ENCODE results near the gene ARID5B.
A peak's percentile ranks its signal among the peaks of the same experiment; 100 is the strongest.

Gene ARID5B

DNA sequence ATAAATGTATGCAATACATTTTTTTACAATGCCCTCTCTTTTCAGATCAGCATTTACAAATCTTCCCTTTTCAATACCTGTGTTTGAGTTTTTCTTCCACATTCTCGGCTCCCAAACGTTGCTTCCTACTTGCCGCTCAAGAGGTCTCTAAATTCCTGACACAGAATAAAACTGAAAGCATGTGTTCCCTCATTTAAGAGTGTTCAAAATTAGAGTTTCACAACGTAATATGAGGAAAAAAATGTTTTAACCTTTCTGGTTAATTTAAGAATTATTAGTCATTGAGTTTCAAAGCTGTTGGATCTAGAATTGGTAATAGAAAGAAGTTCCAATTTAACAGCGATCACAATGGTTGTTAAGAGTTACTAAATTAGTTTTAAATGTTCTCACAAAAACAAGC, 100.4 kb downstream of the ARID5B start (continued):
- TF ChIP-seq, protein P1, sequence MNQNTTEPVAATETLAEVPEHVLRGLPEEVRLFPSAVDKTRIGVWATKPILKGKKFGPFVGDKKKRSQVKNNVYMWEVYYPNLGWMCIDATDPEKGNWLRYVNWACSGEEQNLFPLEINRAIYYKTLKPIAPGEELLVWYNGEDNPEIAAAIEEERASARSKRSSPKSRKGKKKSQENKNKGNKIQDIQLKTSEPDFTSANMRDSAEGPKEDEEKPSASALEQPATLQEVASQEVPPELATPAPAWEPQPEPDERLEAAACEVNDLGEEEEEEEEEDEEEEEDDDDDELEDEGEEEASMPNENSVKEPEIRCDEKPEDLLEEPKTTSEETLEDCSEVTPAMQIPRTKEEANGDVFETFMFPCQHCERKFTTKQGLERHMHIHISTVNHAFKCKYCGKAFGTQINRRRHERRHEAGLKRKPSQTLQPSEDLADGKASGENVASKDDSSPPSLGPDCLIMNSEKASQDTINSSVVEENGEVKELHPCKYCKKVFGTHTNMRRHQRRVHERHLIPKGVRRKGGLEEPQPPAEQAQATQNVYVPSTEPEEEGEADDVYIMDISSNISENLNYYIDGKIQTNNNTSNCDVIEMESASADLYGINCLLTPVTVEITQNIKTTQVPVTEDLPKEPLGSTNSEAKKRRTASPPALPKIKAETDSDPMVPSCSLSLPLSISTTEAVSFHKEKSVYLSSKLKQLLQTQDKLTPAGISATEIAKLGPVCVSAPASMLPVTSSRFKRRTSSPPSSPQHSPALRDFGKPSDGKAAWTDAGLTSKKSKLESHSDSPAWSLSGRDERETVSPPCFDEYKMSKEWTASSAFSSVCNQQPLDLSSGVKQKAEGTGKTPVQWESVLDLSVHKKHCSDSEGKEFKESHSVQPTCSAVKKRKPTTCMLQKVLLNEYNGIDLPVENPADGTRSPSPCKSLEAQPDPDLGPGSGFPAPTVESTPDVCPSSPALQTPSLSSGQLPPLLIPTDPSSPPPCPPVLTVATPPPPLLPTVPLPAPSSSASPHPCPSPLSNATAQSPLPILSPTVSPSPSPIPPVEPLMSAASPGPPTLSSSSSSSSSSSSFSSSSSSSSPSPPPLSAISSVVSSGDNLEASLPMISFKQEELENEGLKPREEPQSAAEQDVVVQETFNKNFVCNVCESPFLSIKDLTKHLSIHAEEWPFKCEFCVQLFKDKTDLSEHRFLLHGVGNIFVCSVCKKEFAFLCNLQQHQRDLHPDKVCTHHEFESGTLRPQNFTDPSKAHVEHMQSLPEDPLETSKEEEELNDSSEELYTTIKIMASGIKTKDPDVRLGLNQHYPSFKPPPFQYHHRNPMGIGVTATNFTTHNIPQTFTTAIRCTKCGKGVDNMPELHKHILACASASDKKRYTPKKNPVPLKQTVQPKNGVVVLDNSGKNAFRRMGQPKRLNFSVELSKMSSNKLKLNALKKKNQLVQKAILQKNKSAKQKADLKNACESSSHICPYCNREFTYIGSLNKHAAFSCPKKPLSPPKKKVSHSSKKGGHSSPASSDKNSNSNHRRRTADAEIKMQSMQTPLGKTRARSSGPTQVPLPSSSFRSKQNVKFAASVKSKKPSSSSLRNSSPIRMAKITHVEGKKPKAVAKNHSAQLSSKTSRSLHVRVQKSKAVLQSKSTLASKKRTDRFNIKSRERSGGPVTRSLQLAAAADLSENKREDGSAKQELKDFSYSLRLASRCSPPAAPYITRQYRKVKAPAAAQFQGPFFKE (tag by site-specific recombination; IDR thresholded peaks at IDR 0.05; ENCODE audit: borderline replicate concordance): no peak
- TF ChIP-seq, protein P2, sequence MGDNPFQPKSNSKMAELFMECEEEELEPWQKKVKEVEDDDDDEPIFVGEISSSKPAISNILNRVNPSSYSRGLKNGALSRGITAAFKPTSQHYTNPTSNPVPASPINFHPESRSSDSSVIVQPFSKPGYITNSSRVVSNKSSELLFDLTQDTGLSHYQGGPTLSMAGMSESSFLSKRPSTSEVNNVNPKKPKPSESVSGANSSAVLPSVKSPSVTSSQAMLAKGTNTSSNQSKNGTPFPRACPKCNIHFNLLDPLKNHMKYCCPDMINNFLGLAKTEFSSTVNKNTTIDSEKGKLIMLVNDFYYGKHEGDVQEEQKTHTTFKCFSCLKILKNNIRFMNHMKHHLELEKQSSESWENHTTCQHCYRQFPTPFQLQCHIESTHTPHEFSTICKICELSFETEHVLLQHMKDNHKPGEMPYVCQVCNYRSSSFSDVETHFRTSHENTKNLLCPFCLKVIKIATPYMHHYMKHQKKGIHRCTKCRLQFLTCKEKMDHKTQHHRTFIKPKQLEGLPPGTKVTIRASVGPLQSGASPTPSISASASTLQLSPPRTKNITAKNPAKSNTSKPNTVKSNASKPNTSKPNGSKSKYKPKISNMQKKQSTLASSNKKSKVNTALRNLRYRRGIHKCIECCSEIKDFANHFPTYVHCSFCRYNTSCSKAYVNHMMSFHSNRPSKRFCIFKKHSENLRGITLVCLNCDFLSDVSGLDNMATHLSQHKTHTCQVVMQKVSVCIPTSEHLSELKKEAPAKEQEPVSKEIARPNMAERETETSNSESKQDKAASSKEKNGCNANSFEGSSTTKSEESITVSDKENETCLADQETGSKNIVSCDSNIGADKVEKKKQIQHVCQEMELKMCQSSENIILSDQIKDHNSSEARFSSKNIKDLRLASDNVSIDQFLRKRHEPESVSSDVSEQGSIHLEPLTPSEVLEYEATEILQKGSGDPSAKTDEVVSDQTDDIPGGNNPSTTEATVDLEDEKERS (tag by site-specific recombination; IDR thresholded peaks at IDR 0.05): no peak
- no peak for TF ChIP-seq ZNF174 (tag by site-specific recombination; IDR thresholded peaks at IDR 0.05)
- TF ChIP-seq ZNF202 (tag by site-specific recombination; IDR thresholded peaks at IDR 0.05; ENCODE audit: borderline replicate concordance): no peak
- no peak for TF ChIP-seq OSR2 (tag by site-specific recombination; IDR thresholded peaks at IDR 0.05)
- TF ChIP-seq KLF16 (tag by site-specific recombination; IDR thresholded peaks at IDR 0.05): no peak
- TF ChIP-seq ZNF701 (tag by site-specific recombination; IDR thresholded peaks at IDR 0.05): no peak
- TF ChIP-seq ZNF416 (tag by site-specific recombination; IDR thresholded peaks at IDR 0.05): no peak
- no peak for TF ChIP-seq ZNF112 (tag by site-specific recombination; IDR thresholded peaks at IDR 0.05)
- no peak for TF ChIP-seq ZNF157 (tag by site-specific recombination; IDR thresholded peaks at IDR 0.05)
- no peak for TF ChIP-seq ZNF544 (tag by site-specific recombination; IDR thresholded peaks at IDR 0.05)
- no peak for TF ChIP-seq ZNF114 (tag by site-specific recombination; IDR thresholded peaks at IDR 0.05)
- no peak for TF ChIP-seq ZNF324 (tag by site-specific recombination; IDR thresholded peaks at IDR 0.05)
- no peak for TF ChIP-seq KLF1 (tag by site-specific recombination; IDR thresholded peaks at IDR 0.05)
- TF ChIP-seq ZEB2 (tag by site-specific recombination; IDR thresholded peaks at IDR 0.05): no peak
- no peak for TF ChIP-seq EGR2 (tag by site-specific recombination; IDR thresholded peaks at IDR 0.05; ENCODE audit: low read depth)
- no peak for TF ChIP-seq ZNF654 (tag by site-specific recombination; IDR thresholded peaks at IDR 0.05; ENCODE audit: low read depth)

DNA sequence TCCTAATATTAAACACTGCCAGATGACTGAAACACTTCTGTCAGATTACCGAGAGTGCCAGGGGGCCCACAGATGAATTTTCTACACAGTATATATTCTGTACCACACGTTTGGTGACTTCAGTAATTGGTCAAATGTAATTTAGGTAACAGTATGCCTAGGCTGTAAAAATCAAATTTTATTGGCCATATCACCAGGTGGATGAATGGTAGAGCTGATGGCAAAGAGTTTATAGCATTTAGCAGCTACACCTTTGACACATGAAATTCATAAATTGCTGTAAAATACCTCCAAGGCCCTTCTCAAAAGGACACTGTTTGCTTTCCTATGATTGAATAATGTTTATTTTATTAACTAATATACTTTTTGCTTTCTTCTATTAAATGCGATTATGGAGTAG, 101.3 kb downstream of the ARID5B start:
- Histone ChIP-seq H3K9me3 (ENCODE audit: control insufficient read depth, insufficient read depth, low read depth, low read length) (no peaks in the 10 kb centered on the region), H3K36me3 (ENCODE audit: control insufficient read depth in 2 of 2, insufficient read depth in 1 of 2, low read length in 2 of 2) (peaks cover 0 to 2% of the 10 kb centered on the region in 2 experiments; a peak in 1 of 3 replicates), H3K27ac (ENCODE audit: extremely low read depth, low read depth, low read length) (no peak overlapping the region), H3K4me3 (ENCODE audit: low read depth, low read length) (no peak overlapping the region), H3K4me1 (ENCODE audit: control insufficient read depth, insufficient read depth, low read length) (peaks cover 4% of the 10 kb centered on the region; the same call in 1 of the 2 replicates)
- TF ChIP-seq SCRT1 (tag by site-specific recombination; IDR thresholded peaks at IDR 0.05; ENCODE audit: borderline replicate concordance) (0 out of 2 replicates have a peak, but pooled peaks have one; percentile 11), FEZF1 (tag by site-specific recombination; IDR thresholded peaks at IDR 0.05) (peak; percentile 43), ZNF843 (tag by site-specific recombination; IDR thresholded peaks at IDR 0.05) (peak; percentile 52; the same call in 1 of the 2 replicates)
- TF ChIP-seq, protein P3, sequence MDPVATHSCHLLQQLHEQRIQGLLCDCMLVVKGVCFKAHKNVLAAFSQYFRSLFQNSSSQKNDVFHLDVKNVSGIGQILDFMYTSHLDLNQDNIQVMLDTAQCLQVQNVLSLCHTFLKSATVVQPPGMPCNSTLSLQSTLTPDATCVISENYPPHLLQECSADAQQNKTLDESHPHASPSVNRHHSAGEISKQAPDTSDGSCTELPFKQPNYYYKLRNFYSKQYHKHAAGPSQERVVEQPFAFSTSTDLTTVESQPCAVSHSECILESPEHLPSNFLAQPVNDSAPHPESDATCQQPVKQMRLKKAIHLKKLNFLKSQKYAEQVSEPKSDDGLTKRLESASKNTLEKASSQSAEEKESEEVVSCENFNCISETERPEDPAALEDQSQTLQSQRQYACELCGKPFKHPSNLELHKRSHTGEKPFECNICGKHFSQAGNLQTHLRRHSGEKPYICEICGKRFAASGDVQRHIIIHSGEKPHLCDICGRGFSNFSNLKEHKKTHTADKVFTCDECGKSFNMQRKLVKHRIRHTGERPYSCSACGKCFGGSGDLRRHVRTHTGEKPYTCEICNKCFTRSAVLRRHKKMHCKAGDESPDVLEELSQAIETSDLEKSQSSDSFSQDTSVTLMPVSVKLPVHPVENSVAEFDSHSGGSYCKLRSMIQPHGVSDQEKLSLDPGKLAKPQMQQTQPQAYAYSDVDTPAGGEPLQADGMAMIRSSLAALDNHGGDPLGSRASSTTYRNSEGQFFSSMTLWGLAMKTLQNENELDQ (tag by site-specific recombination; IDR thresholded peaks at IDR 0.05; ENCODE audit: low read depth): no peak
- TF ChIP-seq, protein P4, sequence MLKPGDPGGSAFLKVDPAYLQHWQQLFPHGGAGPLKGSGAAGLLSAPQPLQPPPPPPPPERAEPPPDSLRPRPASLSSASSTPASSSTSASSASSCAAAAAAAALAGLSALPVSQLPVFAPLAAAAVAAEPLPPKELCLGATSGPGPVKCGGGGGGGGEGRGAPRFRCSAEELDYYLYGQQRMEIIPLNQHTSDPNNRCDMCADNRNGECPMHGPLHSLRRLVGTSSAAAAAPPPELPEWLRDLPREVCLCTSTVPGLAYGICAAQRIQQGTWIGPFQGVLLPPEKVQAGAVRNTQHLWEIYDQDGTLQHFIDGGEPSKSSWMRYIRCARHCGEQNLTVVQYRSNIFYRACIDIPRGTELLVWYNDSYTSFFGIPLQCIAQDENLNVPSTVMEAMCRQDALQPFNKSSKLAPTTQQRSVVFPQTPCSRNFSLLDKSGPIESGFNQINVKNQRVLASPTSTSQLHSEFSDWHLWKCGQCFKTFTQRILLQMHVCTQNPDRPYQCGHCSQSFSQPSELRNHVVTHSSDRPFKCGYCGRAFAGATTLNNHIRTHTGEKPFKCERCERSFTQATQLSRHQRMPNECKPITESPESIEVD (tag by site-specific recombination; IDR thresholded peaks at IDR 0.05): peak; percentile 72
- TF ChIP-seq, protein P5, sequence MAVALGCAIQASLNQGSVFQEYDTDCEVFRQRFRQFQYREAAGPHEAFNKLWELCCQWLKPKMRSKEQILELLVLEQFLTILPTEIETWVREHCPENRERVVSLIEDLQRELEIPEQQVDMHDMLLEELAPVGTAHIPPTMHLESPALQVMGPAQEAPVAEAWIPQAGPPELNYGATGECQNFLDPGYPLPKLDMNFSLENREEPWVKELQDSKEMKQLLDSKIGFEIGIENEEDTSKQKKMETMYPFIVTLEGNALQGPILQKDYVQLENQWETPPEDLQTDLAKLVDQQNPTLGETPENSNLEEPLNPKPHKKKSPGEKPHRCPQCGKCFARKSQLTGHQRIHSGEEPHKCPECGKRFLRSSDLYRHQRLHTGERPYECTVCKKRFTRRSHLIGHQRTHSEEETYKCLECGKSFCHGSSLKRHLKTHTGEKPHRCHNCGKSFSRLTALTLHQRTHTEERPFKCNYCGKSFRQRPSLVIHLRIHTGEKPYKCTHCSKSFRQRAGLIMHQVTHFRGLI (tag by site-specific recombination; IDR thresholded peaks at IDR 0.05): no peak
- ChIA-PET POLR2A (no interaction called here), CTCF (no interaction called here)

Measured in HEK293 (cell line).